IPS-18a (cell line): ENCODE results near the gene AAR2.

ENCODE experiments used
- H3K27ac ChIP-seq: one replicate; pipeline ENCODE4 v1.5.1; 2013; ENCODE audit warnings: low read length
- H3K27me3 ChIP-seq: one replicate; pipeline ENCODE4 v1.6.1; 2013; ENCODE audit warnings: mild to moderate bottlenecking, low read length; ENCODE audit not compliant: control insufficient read depth, insufficient read depth
- H3K36me3 ChIP-seq: one replicate; pipeline ENCODE4 v1.6.1; 2013; ENCODE audit warnings: low read depth, low read length; ENCODE audit not compliant: control insufficient read depth
- H3K4me1 ChIP-seq: one replicate; pipeline ENCODE4 v1.6.1; 2013; ENCODE audit warnings: low read depth, low read length; ENCODE audit not compliant: control insufficient read depth
- H3K4me3 ChIP-seq: one replicate; pipeline ENCODE4 v1.5.1; 2013; ENCODE audit warnings: low read length
- H3K9ac ChIP-seq: one replicate; pipeline ENCODE4 v1.6.1; 2013; ENCODE audit warnings: mild to moderate bottlenecking, low read length, moderate library complexity
- H3K9me3 ChIP-seq: one replicate; pipeline ENCODE4 v1.6.1; 2013; ENCODE audit warnings: low read depth, low read length; ENCODE audit not compliant: control insufficient read depth

The AAR2 gene

DNA sequence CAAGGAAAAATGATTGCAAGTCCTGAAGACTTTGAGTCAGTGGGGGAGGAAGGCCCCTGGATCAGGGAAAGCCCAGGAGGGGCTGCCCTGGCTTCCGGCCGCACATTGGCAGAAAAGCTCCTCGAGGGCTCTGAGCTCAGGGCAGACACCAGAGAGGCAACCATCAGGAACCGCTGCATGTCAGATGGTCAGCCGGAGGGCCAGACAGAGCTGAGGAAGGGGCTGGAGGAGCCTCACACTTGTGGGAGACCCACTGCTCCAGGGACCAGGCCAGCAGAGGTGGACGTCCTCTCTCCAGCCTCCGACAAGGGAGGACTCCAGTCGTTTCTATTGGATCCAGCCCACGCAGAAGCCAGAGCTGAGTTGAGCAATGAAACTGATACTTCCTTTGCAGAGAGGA, 30.2 kb upstream of the AAR2 start:
- Histone ChIP-seq H3K4me3 (no peak overlapping the region), H3K9ac (no peak overlapping the region), H3K27ac (no peak overlapping the region), H3K27me3 (no peaks in the 10 kb centered on the region), H3K36me3 (no peaks in the 10 kb centered on the region), H3K4me1 (no peaks in the 10 kb centered on the region), H3K9me3 (no peaks in the 10 kb centered on the region)

DNA sequence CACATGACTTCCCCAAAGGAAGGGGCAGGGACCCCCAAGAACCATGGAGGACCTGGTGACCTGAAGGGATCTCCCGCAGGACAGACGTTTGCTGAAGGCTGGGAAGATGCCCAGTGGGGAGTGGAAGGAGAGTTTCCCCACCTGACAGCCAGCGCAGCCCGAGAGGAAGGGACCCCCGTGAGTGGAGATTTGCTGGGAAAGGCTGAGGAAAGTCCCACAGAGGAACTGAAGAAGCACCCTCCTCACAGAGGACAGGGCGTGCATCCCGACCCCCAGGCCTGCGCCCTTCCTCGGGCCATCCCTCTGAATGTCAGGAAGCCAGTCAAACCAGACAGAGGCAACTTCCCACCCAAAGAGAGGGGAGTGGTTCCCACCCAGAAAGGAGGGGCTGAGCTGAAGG, 29.6 kb upstream of the AAR2 start:
- Histone ChIP-seq H3K4me3 (no peak overlapping the region), H3K27me3 (no peaks in the 10 kb centered on the region), H3K4me1 (no peaks in the 10 kb centered on the region), H3K27ac (no peak overlapping the region), H3K36me3 (no peaks in the 10 kb centered on the region), H3K9ac (no peak overlapping the region), H3K9me3 (no peaks in the 10 kb centered on the region)

GRCh38 chr20:36207602-36208001, 28.7 kb upstream of the AAR2 start:
- no peaks in the 10 kb centered on the region for H3K9me3 ChIP-seq
- H3K4me1 ChIP-seq = no peaks in the 10 kb centered on the region
- no peaks in the 10 kb centered on the region for H3K27me3 ChIP-seq
- H3K4me3 ChIP-seq = no peak overlapping the region
- H3K9ac ChIP-seq = no peak overlapping the region
- no peak overlapping the region for H3K27ac ChIP-seq
- no peaks in the 10 kb centered on the region for H3K36me3 ChIP-seq

GRCh38 chr20:36208257-36208656, 28.0 kb upstream of the AAR2 start:
- no peaks in the 10 kb centered on the region for H3K27me3 ChIP-seq
- no peaks in the 10 kb centered on the region for H3K36me3 ChIP-seq
- no peak overlapping the region for H3K4me3 ChIP-seq
- H3K9me3 ChIP-seq = no peaks in the 10 kb centered on the region
- no peak overlapping the region for H3K9ac ChIP-seq
- H3K27ac ChIP-seq = no peak overlapping the region
- H3K4me1 ChIP-seq = no peaks in the 10 kb centered on the region

DNA sequence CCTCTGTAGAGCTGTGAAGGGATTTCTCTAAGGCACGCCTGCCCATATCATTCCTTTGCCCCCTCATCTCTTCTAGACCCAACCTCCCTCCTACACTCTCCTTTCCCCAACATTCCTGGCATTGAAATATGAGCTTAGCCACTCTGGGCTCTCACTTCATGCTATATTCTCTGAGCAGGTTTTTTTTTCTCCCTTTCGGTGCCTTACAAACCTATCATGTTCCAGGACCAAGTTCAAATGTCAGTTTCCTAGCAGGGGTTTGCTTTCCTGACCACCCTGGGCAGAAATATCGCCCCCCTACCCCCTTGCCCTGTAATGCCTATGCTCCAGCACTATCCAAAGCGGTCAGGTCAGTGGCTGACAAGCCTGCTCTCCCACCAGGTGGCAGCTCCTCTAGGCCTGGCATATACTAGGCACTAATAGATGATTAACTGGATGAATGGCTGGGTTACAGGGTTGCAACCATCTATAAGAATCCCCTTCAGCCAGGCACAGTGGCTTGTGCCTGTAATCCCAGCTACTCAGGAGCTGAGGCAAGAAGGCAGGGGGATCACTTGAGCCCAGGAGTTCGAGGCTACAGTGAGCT, 25.7 kb upstream of the AAR2 start:
- H3K27me3 ChIP-seq = no peaks in the 10 kb centered on the region
- H3K36me3 ChIP-seq = no peaks in the 10 kb centered on the region
- H3K4me3 ChIP-seq = no peak overlapping the region
- H3K9ac ChIP-seq = no peak overlapping the region
- H3K27ac ChIP-seq = no peak overlapping the region
- H3K9me3 ChIP-seq = no peaks in the 10 kb centered on the region
- no peaks in the 10 kb centered on the region for H3K4me1 ChIP-seq

DNA sequence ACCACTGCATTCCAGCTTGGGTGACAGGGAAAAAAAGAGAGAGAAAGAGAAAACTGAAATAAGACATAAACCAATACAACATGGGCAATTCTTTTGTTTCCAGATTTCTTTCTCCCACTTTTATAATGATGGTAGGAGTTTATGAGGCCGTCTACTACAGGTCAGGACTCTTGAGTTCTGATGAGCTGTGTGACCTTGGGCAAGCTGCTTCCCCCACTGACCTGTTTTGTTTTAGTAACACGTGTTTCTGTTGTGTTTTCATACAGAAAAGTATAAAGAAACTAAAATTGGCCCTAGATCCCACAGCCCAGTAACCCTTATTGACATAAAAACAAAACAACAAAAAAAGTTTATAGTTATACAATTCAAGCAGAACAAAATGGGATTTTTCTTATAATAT, 22.9 kb upstream of the AAR2 start:
- Histone ChIP-seq H3K36me3 (no peaks in the 10 kb centered on the region), H3K9me3 (no peaks in the 10 kb centered on the region), H3K27ac (no peak overlapping the region), H3K9ac (no peak overlapping the region), H3K27me3 (no peaks in the 10 kb centered on the region), H3K4me3 (no peak overlapping the region), H3K4me1 (no peaks in the 10 kb centered on the region)

DNA sequence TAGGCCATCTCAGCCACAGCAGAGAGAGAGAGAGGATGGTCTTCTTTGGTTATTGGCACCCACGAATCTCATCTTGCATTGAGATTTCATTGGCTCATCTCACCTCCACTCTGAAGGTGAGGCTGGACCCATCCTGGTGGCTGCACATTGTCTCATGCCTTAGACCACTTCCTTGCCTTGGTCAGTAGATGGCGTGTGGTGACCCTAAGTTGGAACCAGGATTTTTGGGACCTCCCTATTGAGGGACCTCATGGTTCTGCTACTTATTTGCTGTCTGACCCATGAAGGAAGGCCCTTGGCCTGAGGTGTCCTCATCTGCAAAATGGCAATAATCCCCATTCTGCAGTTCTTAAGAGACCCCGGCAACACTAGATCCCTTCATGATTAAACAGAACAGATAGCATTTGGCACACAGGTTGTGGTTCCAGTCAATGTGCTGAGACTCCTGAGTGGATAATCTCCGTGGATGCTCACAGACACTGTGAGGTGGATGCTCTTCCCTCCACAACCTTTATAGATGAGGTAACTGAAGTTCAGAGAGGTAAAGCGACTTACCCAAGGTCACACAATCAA, 21.5 kb upstream of the AAR2 start:
- Histone ChIP-seq H3K27me3 (no peaks in the 10 kb centered on the region), H3K27ac (no peak overlapping the region), H3K36me3 (no peaks in the 10 kb centered on the region), H3K4me1 (no peaks in the 10 kb centered on the region), H3K4me3 (no peak overlapping the region), H3K9me3 (no peaks in the 10 kb centered on the region), H3K9ac (no peak overlapping the region)

GRCh38 chr20:36215778-36216177, 20.5 kb upstream of the AAR2 start:
- Histone ChIP-seq H3K36me3 (no peaks in the 10 kb centered on the region), H3K4me1 (no peaks in the 10 kb centered on the region), H3K9ac (no peak overlapping the region), H3K27ac (no peak overlapping the region), H3K9me3 (no peaks in the 10 kb centered on the region), H3K27me3 (no peaks in the 10 kb centered on the region), H3K4me3 (no peak overlapping the region)

DNA sequence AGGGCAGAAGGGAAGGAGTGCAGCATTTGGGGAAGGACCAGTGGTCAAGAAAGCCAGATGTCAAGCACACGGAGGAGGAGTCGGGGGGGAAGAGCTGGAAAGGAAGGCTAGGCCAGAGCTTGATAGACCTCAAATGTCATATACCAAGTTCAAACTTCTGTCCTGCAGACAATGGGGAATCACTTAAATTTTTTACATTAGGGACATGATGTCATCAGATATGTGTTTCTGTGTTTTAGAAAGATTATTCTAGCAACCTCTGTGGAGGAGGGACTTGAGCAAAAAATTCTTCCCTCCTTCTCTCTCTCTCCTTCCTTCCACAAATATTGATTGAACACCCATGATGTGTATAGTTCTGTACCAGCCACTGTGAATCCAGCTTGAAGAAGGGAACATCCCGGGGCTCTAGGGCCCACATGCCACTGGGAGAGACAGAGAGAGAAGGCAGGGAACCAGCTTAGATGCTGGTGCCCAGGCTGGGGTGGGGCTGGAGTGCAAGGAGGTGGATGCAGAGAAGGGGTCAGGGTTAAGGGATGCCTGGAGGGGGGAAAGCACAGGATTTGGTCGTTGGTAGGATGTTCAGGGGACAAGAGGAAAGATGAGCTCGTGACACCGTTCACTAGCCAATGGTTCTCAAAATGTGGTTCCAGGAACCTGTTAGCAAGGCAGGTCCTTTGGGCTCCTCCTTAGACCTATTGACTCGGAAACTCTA, 19.8 kb upstream of the AAR2 start:
- no peak overlapping the region for H3K4me3 ChIP-seq
- no peaks in the 10 kb centered on the region for H3K36me3 ChIP-seq
- H3K9ac ChIP-seq = no peak overlapping the region
- H3K9me3 ChIP-seq = no peaks in the 10 kb centered on the region
- no peaks in the 10 kb centered on the region for H3K4me1 ChIP-seq
- no peak overlapping the region for H3K27ac ChIP-seq
- H3K27me3 ChIP-seq = no peaks in the 10 kb centered on the region

DNA sequence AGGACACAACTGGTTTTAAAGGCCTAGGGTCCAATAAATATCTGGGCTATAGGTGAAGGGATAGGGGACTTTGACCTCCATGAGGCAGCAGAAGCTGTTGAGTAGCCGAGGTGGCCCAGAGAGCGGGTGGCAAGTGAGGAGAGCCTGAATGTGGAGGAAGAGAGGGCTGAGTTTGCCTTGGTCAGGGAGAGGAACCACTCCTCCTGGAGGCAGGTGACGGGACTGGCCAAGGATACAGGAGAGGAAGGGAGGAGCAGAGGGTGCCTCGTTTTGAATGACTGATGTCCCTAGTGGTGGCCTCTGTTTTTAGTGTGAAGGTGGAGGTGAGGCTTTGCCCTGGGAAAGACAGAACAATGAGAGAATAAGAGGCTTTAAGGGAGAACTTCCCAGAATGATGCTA, 19.1 kb upstream of the AAR2 start:
- H3K4me3 ChIP-seq = no peak overlapping the region
- no peaks in the 10 kb centered on the region for H3K9me3 ChIP-seq
- H3K4me1 ChIP-seq = no peaks in the 10 kb centered on the region
- no peak overlapping the region for H3K27ac ChIP-seq
- H3K9ac ChIP-seq = no peak overlapping the region
- H3K36me3 ChIP-seq = no peaks in the 10 kb centered on the region
- H3K27me3 ChIP-seq = no peaks in the 10 kb centered on the region

GRCh38 chr20:36218380-36219064, 17.8 kb upstream of the AAR2 start:
- no peaks in the 10 kb centered on the region for H3K9me3 ChIP-seq
- H3K27me3 ChIP-seq = no peaks in the 10 kb centered on the region
- no peaks in the 10 kb centered on the region for H3K36me3 ChIP-seq
- no peak overlapping the region for H3K4me3 ChIP-seq
- H3K27ac ChIP-seq = no peak overlapping the region
- no peak overlapping the region for H3K9ac ChIP-seq
- no peaks in the 10 kb centered on the region for H3K4me1 ChIP-seq
